IMR-90 (cell line): ENCODE results near the gene HVCN1. TPM values are rescaled to one million over a fixed set of nuclear protein-coding genes. Genes with fewer than 3 reads are reported as not detected.

Experiments used
- ATAC-seq: fragments of 200-7000 bp; cut with Tn5 transposase; 2 replicates; pipeline ENCODE4 v1.9.1; 2020; ENCODE audit warnings: low read depth, mild to moderate bottlenecking, moderate library complexity
- BruUV-seq: library from RNA; stranded (reverse); fragments of 400-500 nt; replicated peaks from 2 replicates; lab custom pipeline; 2021; lab: Mats Ljungman, UMichigan
- CTCF ChIA-PET: fragments of 300-600 bp; formaldehyde crosslinking; extraction: SDS; loops from one replicate; lab custom pipeline; 2021; ENCODE audit warnings: antibody characterized with exemption; lab: Yijun Ruan, JAX
- POLR2A ChIA-PET: fragments of 300-600 bp; sonication (Branson Sonifier 250); formaldehyde crosslinking; loops from one replicate; lab custom pipeline; 2022; ENCODE audit warnings: antibody characterized with exemption; ENCODE audit not compliant: unreplicated experiment; lab: Charles Lee
- DNase-seq: peaks from one replicate; pipeline ENCODE4 v3.0.0; 2013
- H2AFZ ChIP-seq: replicated peaks from 2 replicates; pipeline ENCODE3; 2013; ENCODE audit warnings: low read length, mild to moderate bottlenecking; ENCODE audit not compliant: poor library complexity
- H2AK5ac ChIP-seq: 2 replicates; pipeline ENCODE4 v1.6.1; 2013; ENCODE audit warnings: low read depth, low read length, inconsistent platforms
- H2AK9ac ChIP-seq: replicated peaks from 2 replicates; pipeline ENCODE3; 2013; ENCODE audit warnings: mild to moderate bottlenecking, low read depth, low read length, moderate library complexity; ENCODE audit not compliant: poor library complexity
- H2BK120ac ChIP-seq: 2 replicates; pipeline ENCODE4 v1.6.1; 2013; ENCODE audit warnings: low read depth, low read length, inconsistent platforms
- H2BK15ac ChIP-seq: 3 replicates; pipeline ENCODE4 v1.6.1; 2013; ENCODE audit warnings: low read depth, low read length, inconsistent platforms
- H2BK20ac ChIP-seq: 2 replicates; pipeline ENCODE4 v1.6.1; 2013; ENCODE audit warnings: low read depth, mild to moderate bottlenecking, inconsistent platforms, low read length, moderate library complexity
- H2BK5ac ChIP-seq: 2 replicates; pipeline ENCODE4 v1.6.1; 2013; ENCODE audit warnings: mild to moderate bottlenecking, low read depth, low read length, inconsistent platforms; ENCODE audit not compliant: poor library complexity, severe bottlenecking
- H3K14ac ChIP-seq: replicated peaks from 2 replicates; pipeline ENCODE4 v1.6.1; 2013; ENCODE audit warnings: low read depth, low read length, inconsistent platforms
- H3K18ac ChIP-seq: 2 replicates; pipeline ENCODE4 v1.6.1; 2013; ENCODE audit warnings: low read depth, low read length, control low read depth
- H3K23ac ChIP-seq: 2 replicates; pipeline ENCODE4 v1.6.1; 2013; ENCODE audit warnings: low read depth, low read length, inconsistent platforms
- H3K27ac ChIP-seq: 2 replicates; pipeline ENCODE4 v1.5.1; 2013; ENCODE audit warnings: mild to moderate bottlenecking, control low read depth, low read length; ENCODE audit not compliant: insufficient read depth
- H3K27me3 ChIP-seq: 2 replicates; pipeline ENCODE4 v1.6.1; 2013; ENCODE audit warnings: low read length; ENCODE audit not compliant: control insufficient read depth, insufficient read depth
- H3K36me3 ChIP-seq: 2 replicates; pipeline ENCODE4 v1.6.1; 2013; ENCODE audit warnings: low read length, mixed read lengths; ENCODE audit not compliant: control insufficient read depth, insufficient read depth
- H3K4ac ChIP-seq: 2 replicates; pipeline ENCODE4 v1.6.1; 2013; ENCODE audit warnings: low read depth, low read length, inconsistent platforms
- H3K4me1 ChIP-seq: 2 replicates; pipeline ENCODE4 v1.6.1; 2013; ENCODE audit warnings: low read length, mixed read lengths; ENCODE audit not compliant: control insufficient read depth, insufficient read depth
- H3K4me2 ChIP-seq: 2 replicates; pipeline ENCODE4 v1.6.1; 2013; ENCODE audit warnings: low read depth, mild to moderate bottlenecking, control low read depth, low read length, moderate library complexity
- H3K4me3 ChIP-seq: 2 replicates; pipeline ENCODE4 v1.5.1; 2013; ENCODE audit warnings: low read depth, mild to moderate bottlenecking, control low read depth, low read length, moderate library complexity; ENCODE audit not compliant: insufficient read depth
- H3K56ac ChIP-seq: 2 replicates; pipeline ENCODE4 v1.6.1; 2013; ENCODE audit warnings: low read length, inconsistent platforms; ENCODE audit not compliant: insufficient read depth; ENCODE audit errors: extremely low read depth
- H3K79me1 ChIP-seq, 2 experiments: 2 replicates each; pipeline ENCODE4 v1.6.1; 2013; ENCODE audit warnings: low read length in 2 of 2, inconsistent platforms in 1 of 2, low read depth in 1 of 2
- H3K9ac ChIP-seq: 2 replicates; pipeline ENCODE4 v1.6.1; 2013; ENCODE audit warnings: low read depth, low read length, control low read depth
- H3K9me1 ChIP-seq: 2 replicates; pipeline ENCODE4 v1.6.1; 2013; ENCODE audit warnings: low read length, inconsistent platforms; ENCODE audit not compliant: insufficient read depth
- H3K9me3 ChIP-seq: 2 replicates; pipeline ENCODE4 v1.6.1; 2013; ENCODE audit warnings: low read length; ENCODE audit not compliant: control insufficient read depth, insufficient read depth
- H4K20me1 ChIP-seq: 2 replicates; pipeline ENCODE4 v1.6.1; 2013; ENCODE audit warnings: low read length, inconsistent platforms; ENCODE audit not compliant: insufficient read depth
- H4K5ac ChIP-seq: 2 replicates; pipeline ENCODE4 v1.6.1; 2013; ENCODE audit warnings: mild to moderate bottlenecking, low read depth, low read length, control low read depth
- H4K8ac ChIP-seq, 2 experiments: 2 replicates each; pipeline ENCODE4 v1.6.1; 2013; ENCODE audit warnings: low read depth in 2 of 2, low read length in 2 of 2, control low read depth in 1 of 2, inconsistent platforms in 1 of 2
- H4K91ac ChIP-seq: 2 replicates; pipeline ENCODE4 v1.6.1; 2013; ENCODE audit warnings: low read depth, low read length, inconsistent platforms; ENCODE audit not compliant: insufficient read depth
- BHLHE40 ChIP-seq: fragments of 150-350 bp; IDR thresholded peaks from 2 replicates; pipeline ENCODE4 v1.6.1; 2016; ENCODE audit warnings: mild to moderate bottlenecking, low read depth, low read length
- CEBPB ChIP-seq: IDR thresholded peaks from 2 replicates; pipeline ENCODE4 v1.6.1; 2012; ENCODE audit warnings: low read depth, low read length, improper control_type of control experiment
- CHD1 ChIP-seq: IDR thresholded peaks from 2 replicates; pipeline ENCODE4 v1.6.1; 2012; ENCODE audit warnings: low read depth, low read length, improper control_type of control experiment
- FOS ChIP-seq: fragments of 150-350 bp; IDR thresholded peaks from 2 replicates; pipeline ENCODE4 v1.6.1; 2016; ENCODE audit warnings: low read depth, low read length
- MAFK ChIP-seq: IDR thresholded peaks from 2 replicates; pipeline ENCODE4 v1.6.1; 2012; ENCODE audit warnings: low read depth, low read length, improper control_type of control experiment
- MAZ ChIP-seq: IDR thresholded peaks from 2 replicates; pipeline ENCODE4 v1.6.1; 2012; ENCODE audit warnings: low read depth, mild to moderate bottlenecking, low read length, improper control_type of control experiment, moderate library complexity, borderline replicate concordance
- MXI1 ChIP-seq: IDR thresholded peaks from 2 replicates; pipeline ENCODE4 v1.6.1; 2012; ENCODE audit warnings: low read depth, mild to moderate bottlenecking, low read length, moderate library complexity, borderline replicate concordance
- POLR2A ChIP-seq: IDR thresholded peaks from 2 replicates; pipeline ENCODE4 v1.6.1; 2012; ENCODE audit warnings: mild to moderate bottlenecking, low read depth, low read length
- RAD21 ChIP-seq: IDR thresholded peaks from 2 replicates; pipeline ENCODE4 v1.6.1; 2012; ENCODE audit warnings: low read length, improper control_type of control experiment
- RCOR1 ChIP-seq: IDR thresholded peaks from 2 replicates; pipeline ENCODE4 v1.6.1; 2012; ENCODE audit warnings: mild to moderate bottlenecking, low read length, improper control_type of control experiment; ENCODE audit not compliant: insufficient replicate concordance
- RFX5 ChIP-seq: IDR thresholded peaks from 2 replicates; pipeline ENCODE4 v1.8.0; 2012; ENCODE audit warnings: low read depth, mild to moderate bottlenecking, low read length, moderate library complexity
- SMC3 ChIP-seq: fragments of 150-350 bp; IDR thresholded peaks from 2 replicates; pipeline ENCODE4 v1.6.1; 2016; ENCODE audit warnings: low read depth, mild to moderate bottlenecking, antibody characterized with exemption, low read length, moderate library complexity
- WGBS, 2 experiments: methylation state at CpG; one replicate each; pipeline versions ENCODE4 v1.1.5 to v1.1.7; 2013; ENCODE audit warnings: missing lambda C conversion rate in 2 of 2; ENCODE audit not compliant: insufficient read length in 1 of 2; ENCODE audit errors: extremely low coverage in 2 of 2; 5-methylcytosine and 5-hydroxymethylcytosine counted together
- dilution Hi-C: fragments of 300-500 bp; cut with HindIII; formaldehyde crosslinking; loops from one replicate; pipeline ENCODE4 v1.14.3; 2018; ENCODE audit warnings: low sequenced_read_pairs; ENCODE audit not compliant: unreplicated experiment
- in situ Hi-C: fragments of 300-500 bp; cut with MboI; formaldehyde crosslinking; loops from 3 replicates; pipeline ENCODE4 v1.14.3; 2019; ENCODE audit warnings: low sequenced_read_pairs, inconsistent platforms, mixed read lengths
- intact Hi-C: fragments of 100-400 bp; cut with micrococcal nuclease; formaldehyde crosslinking; loops from 2 replicates; pipeline ENCODE4 v1.10.0; 2022
- polyA plus RNA-seq, 3 experiments: library from polyadenylated mRNA; depleted of rRNA; stranded (reverse); fragments of >200 nt; gene quantifications; 2 replicates each; pipeline ENCODE4 v1.2.3, GENCODE V29; 2012; ENCODE audit warnings: low replicate concordance in 1 of 3
- total RNA-seq: library from RNA; depleted of rRNA; stranded (reverse); fragments of >200 nt; gene quantifications from 2 replicates; pipeline ENCODE4 v1.2.3, GENCODE V29; 2012
- TF ChIP-seq, protein P1 (sequence below): fragments of 150-350 bp; IDR thresholded peaks from 2 replicates; pipeline ENCODE4 v1.6.1; 2016; ENCODE audit warnings: low read depth, mild to moderate bottlenecking, low read length, moderate library complexity, borderline replicate concordance
- TF ChIP-seq, protein P2 (sequence below): conservative IDR thresholded peaks from 2 replicates; pipeline ENCODE4 v1.5.1; 2012; ENCODE audit warnings: mild to moderate bottlenecking, low read depth, low read length, improper control_type of control experiment
- TF ChIP-seq, protein P3 (sequence below): fragments of 150-350 bp; IDR thresholded peaks from 2 replicates; pipeline ENCODE4 v1.6.1; 2017; ENCODE audit warnings: mild to moderate bottlenecking, antibody characterized with exemption, low read length, low read depth

Gene HVCN1
- total and polyA plus RNA-seq, 2 of the 4 experiments (the other 2 are of a cell fraction), result 1.9 to 2.0 TPM

DNA sequence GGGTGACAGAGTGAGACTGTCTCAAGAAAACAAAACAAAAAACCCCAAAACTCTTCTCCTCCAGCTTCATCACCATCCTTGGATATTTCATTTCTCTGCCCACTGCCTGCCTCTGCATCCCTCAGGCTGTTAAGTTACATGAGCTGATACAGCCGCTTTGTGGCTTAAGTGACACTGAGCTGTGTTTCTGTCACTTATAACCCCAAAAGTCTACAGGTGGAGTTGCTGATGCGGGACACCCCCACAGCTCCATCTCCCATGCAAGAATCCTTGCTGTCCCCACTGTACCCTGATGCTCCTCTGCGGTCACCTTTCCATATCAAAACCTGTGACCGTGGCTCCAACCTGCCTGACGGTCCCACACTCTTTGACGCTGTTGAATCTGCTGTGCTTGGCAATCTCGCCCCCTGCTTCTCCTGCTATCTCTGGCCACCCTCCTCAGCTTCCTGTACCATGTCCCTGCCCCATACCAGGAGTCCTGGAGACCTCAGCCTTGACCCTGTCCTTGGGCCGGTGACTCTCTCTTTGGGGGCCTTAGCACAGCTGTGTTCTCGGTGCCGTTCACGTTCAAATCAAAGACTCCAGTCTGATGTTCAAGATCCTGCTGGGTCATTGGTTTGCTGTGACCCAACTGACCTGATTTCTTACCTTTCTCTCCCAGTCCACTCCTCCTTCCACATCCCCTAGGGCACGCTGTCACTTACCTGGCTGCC lies 20.3 kb downstream of the HVCN1 start:
- no peaks in the 10 kb centered on the region for H3K4me1 ChIP-seq
- no peak overlapping the region for H2AK9ac ChIP-seq
- dilution Hi-C loops (no loop called here), intact Hi-C loops (no loop called here), in situ Hi-C loops (no loop called here)
- no peaks in the 10 kb centered on the region for H3K9me1 ChIP-seq
- no peak overlapping the region for H3K27ac ChIP-seq
- H2AFZ ChIP-seq, result no peak overlapping the region
- H4K8ac ChIP-seq, result no peak overlapping the region
- H2BK5ac ChIP-seq, result no peak overlapping the region
- no peak overlapping the region for H3K14ac ChIP-seq
- no peak overlapping the region for H2BK20ac ChIP-seq
- WGBS, 2 experiments, result 78% methylated on average over 11 of the region's 12 CpGs; no CpG with 5 or more reads in 1 of the 2 experiments
- H3K18ac ChIP-seq, result no peak overlapping the region
- H2BK120ac ChIP-seq, result no peak overlapping the region
- no peak overlapping the region for H2BK15ac ChIP-seq
- no peaks in the 10 kb centered on the region for H3K79me1 ChIP-seq
- H3K4ac ChIP-seq, result no peak overlapping the region
- DNase-seq, result no peak
- no peak overlapping the region for H4K91ac ChIP-seq
- no peak overlapping the region for H3K9ac ChIP-seq
- H3K36me3 ChIP-seq, result no peaks in the 10 kb centered on the region
- no TSS peak for BruUV-seq
- no peak overlapping the region for H4K5ac ChIP-seq
- H3K4me3 ChIP-seq, result no peak overlapping the region
- TF ChIP-seq BHLHE40 (no peak), MXI1 (no peak), SMC3 (no peak), CEBPB (no peak), FOS (no peak), RAD21 (no peak), MAZ (no peak), POLR2A (no peak), RFX5 (no peak), CHD1 (no peak), RCOR1 (no peak), MAFK (no peak)
- TF ChIP-seq, protein P1, sequence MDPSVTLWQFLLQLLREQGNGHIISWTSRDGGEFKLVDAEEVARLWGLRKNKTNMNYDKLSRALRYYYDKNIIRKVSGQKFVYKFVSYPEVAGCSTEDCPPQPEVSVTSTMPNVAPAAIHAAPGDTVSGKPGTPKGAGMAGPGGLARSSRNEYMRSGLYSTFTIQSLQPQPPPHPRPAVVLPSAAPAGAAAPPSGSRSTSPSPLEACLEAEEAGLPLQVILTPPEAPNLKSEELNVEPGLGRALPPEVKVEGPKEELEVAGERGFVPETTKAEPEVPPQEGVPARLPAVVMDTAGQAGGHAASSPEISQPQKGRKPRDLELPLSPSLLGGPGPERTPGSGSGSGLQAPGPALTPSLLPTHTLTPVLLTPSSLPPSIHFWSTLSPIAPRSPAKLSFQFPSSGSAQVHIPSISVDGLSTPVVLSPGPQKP, result no peak
- TF ChIP-seq, protein P2, sequence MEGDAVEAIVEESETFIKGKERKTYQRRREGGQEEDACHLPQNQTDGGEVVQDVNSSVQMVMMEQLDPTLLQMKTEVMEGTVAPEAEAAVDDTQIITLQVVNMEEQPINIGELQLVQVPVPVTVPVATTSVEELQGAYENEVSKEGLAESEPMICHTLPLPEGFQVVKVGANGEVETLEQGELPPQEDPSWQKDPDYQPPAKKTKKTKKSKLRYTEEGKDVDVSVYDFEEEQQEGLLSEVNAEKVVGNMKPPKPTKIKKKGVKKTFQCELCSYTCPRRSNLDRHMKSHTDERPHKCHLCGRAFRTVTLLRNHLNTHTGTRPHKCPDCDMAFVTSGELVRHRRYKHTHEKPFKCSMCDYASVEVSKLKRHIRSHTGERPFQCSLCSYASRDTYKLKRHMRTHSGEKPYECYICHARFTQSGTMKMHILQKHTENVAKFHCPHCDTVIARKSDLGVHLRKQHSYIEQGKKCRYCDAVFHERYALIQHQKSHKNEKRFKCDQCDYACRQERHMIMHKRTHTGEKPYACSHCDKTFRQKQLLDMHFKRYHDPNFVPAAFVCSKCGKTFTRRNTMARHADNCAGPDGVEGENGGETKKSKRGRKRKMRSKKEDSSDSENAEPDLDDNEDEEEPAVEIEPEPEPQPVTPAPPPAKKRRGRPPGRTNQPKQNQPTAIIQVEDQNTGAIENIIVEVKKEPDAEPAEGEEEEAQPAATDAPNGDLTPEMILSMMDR, result no peak
- TF ChIP-seq, protein P3, sequence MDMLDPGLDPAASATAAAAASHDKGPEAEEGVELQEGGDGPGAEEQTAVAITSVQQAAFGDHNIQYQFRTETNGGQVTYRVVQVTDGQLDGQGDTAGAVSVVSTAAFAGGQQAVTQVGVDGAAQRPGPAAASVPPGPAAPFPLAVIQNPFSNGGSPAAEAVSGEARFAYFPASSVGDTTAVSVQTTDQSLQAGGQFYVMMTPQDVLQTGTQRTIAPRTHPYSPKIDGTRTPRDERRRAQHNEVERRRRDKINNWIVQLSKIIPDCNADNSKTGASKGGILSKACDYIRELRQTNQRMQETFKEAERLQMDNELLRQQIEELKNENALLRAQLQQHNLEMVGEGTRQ, result no peak
- no peak overlapping the region for H3K23ac ChIP-seq
- H3K4me2 ChIP-seq, result no peak overlapping the region
- H3K9me3 ChIP-seq, result no peaks in the 10 kb centered on the region; the same call in 1 of the 2 replicates
- no peak overlapping the region for H2AK5ac ChIP-seq
- no peaks in the 10 kb centered on the region for H4K20me1 ChIP-seq
- ChIA-PET POLR2A (no interaction called here), CTCF (no interaction called here)
- peaks cover 9% of the 10 kb centered on the region for H3K27me3 ChIP-seq
- ATAC-seq, result no peak
- no peak overlapping the region for H3K56ac ChIP-seq
